ENCODE data around the gene CCIN.

GRCh38 chr9:36136894-36137391 is 32.2 kb upstream of the CCIN start:
- TF ChIP-seq CTCF (IDR thresholded peaks at IDR 0.05; ENCODE audit: borderline replicate concordance, extremely low read depth, low read length, poor library complexity, severe bottlenecking) (no peak), EZH2 (IDR thresholded peaks at IDR 0.05; ENCODE audit: borderline replicate concordance, low read depth, low read length, severe bottlenecking) (peak; percentile 43)

Measured in DND-41 (cell line).